Measurements from ENCODE around the gene KRTAP12-4.

KRTAP12-4 gene

DNA sequence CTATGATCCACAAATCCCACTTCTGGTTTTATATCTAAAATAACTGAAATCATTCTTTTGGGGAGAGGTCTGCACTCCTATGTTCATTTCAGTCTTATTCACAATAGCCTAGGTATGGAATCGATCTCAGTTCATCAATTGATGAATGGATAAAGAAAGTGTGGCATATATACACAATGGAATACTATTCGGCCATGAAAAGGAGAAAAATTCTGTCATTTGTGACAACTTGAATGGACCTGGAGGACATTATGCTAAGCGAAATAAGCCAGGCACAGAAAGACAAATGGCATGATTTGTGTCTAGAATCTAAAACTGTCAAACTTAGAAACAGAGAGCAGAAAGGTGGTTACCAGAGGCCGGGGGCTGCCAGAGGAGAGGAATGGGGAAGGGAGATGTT, 48.0 kb downstream of the KRTAP12-4 start:
- TF ChIP-seq CTCF (IDR thresholded peaks at IDR 0.05; ENCODE audit: low read depth, low read length): no peak
- H3K4me3 ChIP-seq (ENCODE audit: low read depth, low read length): no peak overlapping the region
